B cell (primary cell): Measurements from ENCODE around the gene CCDC50. TPM values are rescaled to one million over a fixed set of nuclear protein-coding genes. Genes with fewer than 3 reads are reported as not detected.
A peak's percentile ranks its signal among the peaks of the same experiment; 100 is the strongest.

Experiments
- ATAC-seq: fragments of 200-7000 bp; cut with Tn5 transposase; one replicate; pipeline ENCODE4 v1.10.0; 2021; ENCODE audit warnings: low read depth, mild to moderate bottlenecking, moderate number of reproducible peaks, moderate library complexity
- CTCF ChIA-PET: fragments of 350-600 bp; sonication (Branson Sonifier 250); formaldehyde crosslinking; loops from one replicate; lab custom pipeline; 2021; ENCODE audit warnings: antibody characterized with exemption, inconsistent platforms; lab: Charles Lee
- POLR2A ChIA-PET: fragments of 350-600 bp; sonication (Branson Sonifier 250); formaldehyde crosslinking; loops from one replicate; lab custom pipeline; 2021; ENCODE audit warnings: antibody characterized with exemption; lab: Charles Lee
- DNase-seq: peaks from one replicate; pipeline ENCODE4 v3.0.0; 2013
- H2AFZ ChIP-seq: 2 replicates; pipeline ENCODE4 v1.6.1; 2012; ENCODE audit warnings: mild to moderate bottlenecking, low read depth, low read length; ENCODE audit not compliant: insufficient read depth, poor library complexity, severe bottlenecking
- H3K27ac ChIP-seq, 2 donors: 1 replicate in 1 of 2; 2 replicates in 1 of 2; pipeline ENCODE4 v1.5.1; 2012 to 2013; ENCODE audit warnings: low read length in 2 of 2, mild to moderate bottlenecking in 2 of 2, moderate library complexity in 1 of 2
- H3K27me3 ChIP-seq, 4 experiments: fragments of 200-600 bp in 1 of 4; sonication (generic) in 1 of 4; replicated peaks in 1 of 4; 1 replicate in 2 of 4; 2 replicates in 2 of 4; pipeline versions ENCODE4 v1.6.1 to v1.7.0; 2013 to 2016; ENCODE audit warnings: low read length in 3 of 4, mild to moderate bottlenecking in 2 of 4, mixed read lengths in 1 of 4, moderate library complexity in 1 of 4; ENCODE audit not compliant: insufficient read depth in 4 of 4, control insufficient read depth in 3 of 4; ENCODE audit errors: control extremely low read depth in 1 of 4
- H3K36me3 ChIP-seq, 2 experiments: replicated peaks in 1 of 2; 1 replicate in 1 of 2; 2 replicates in 1 of 2; pipeline versions ENCODE4 v1.6.1 to v1.7.1; 2013; ENCODE audit warnings: low read length in 1 of 2; ENCODE audit not compliant: insufficient read depth in 2 of 2, control insufficient read depth in 1 of 2; ENCODE audit errors: control extremely low read depth in 1 of 2, extremely low read depth in 1 of 2
- H3K4me1 ChIP-seq, 2 donors: fragments of 200-600 bp in 1 of 2; sonication (generic) in 1 of 2; 1 replicate in 1 of 2; 2 replicates in 1 of 2; pipeline versions ENCODE4 v1.5.1 to v1.6.1; 2013 to 2017; ENCODE audit warnings: low read length in 2 of 2; ENCODE audit not compliant: control insufficient read depth in 2 of 2, insufficient read depth in 2 of 2
- H3K4me2 ChIP-seq: replicated peaks from 2 replicates; pipeline ENCODE3; 2012; ENCODE audit warnings: mild to moderate bottlenecking, low read depth, low read length; ENCODE audit not compliant: poor library complexity, severe bottlenecking
- H3K4me3 ChIP-seq, 5 experiments: fragments of 200-600 bp in 1 of 5; sonication (generic) in 1 of 5; 1 replicate in 3 of 5; 2 replicates in 2 of 5; pipeline versions ENCODE4 v1.5.1 to v1.7.0; 2011 to 2016; ENCODE audit warnings: low read length in 4 of 5, mild to moderate bottlenecking in 4 of 5, low read depth in 2 of 5, control low read depth in 1 of 5, moderate library complexity in 1 of 5; ENCODE audit not compliant: insufficient read depth in 1 of 5; ENCODE audit errors: control extremely low read depth in 1 of 5, extremely low read depth in 1 of 5
- H3K79me2 ChIP-seq: fragments of 200-600 bp; sonication (generic); one replicate; pipeline ENCODE4 v1.6.0; 2016; ENCODE audit warnings: low read length; ENCODE audit not compliant: control insufficient read depth, insufficient read depth
- H3K9ac ChIP-seq: fragments of 200-600 bp; sonication (generic); 2 replicates; pipeline ENCODE4 v1.6.1; 2017; ENCODE audit warnings: mild to moderate bottlenecking, low read length, moderate library complexity
- H3K9me3 ChIP-seq, 3 donors: one replicate each; pipeline versions ENCODE4 v1.6.1 to v1.7.1; 2013; ENCODE audit warnings: low read length in 2 of 3; ENCODE audit not compliant: control insufficient read depth in 2 of 3, insufficient read depth in 1 of 3; ENCODE audit errors: control extremely low read depth in 1 of 3
- H4K20me1 ChIP-seq: 2 replicates; pipeline ENCODE4 v1.6.0; 2012; ENCODE audit warnings: mild to moderate bottlenecking, low read length; ENCODE audit not compliant: insufficient read depth, control insufficient read depth, poor library complexity, severe bottlenecking
- H3K27ac Mint-ChIP-seq: one replicate; pipeline ENCODE4 v1.8.0; 2021; ENCODE audit warnings: mixed read lengths
- H3K27me3 Mint-ChIP-seq: one replicate; pipeline ENCODE4 v1.8.0; 2021; ENCODE audit warnings: mixed read lengths
- H3K4me1 Mint-ChIP-seq: one replicate; pipeline ENCODE4 v1.8.0; 2021; ENCODE audit warnings: mixed read lengths
- H3K4me3 Mint-ChIP-seq: one replicate; pipeline ENCODE4 v1.8.0; 2021; ENCODE audit warnings: mixed read lengths
- H3K9me3 Mint-ChIP-seq: one replicate; pipeline ENCODE4 v1.8.0; 2022; ENCODE audit warnings: mixed read lengths; ENCODE audit not compliant: insufficient read depth
- CTCF ChIP-seq: fragments of 200-600 bp; IDR thresholded peaks from one replicate; pipeline ENCODE4 v1.8.0; 2022; ENCODE audit warnings: antibody characterized with exemption, mild to moderate bottlenecking
- EZH2 ChIP-seq: IDR thresholded peaks from 2 replicates; pipeline ENCODE4 v1.6.1; 2012; ENCODE audit warnings: borderline replicate concordance, low read depth, mild to moderate bottlenecking, moderate library complexity, low read length; ENCODE audit not compliant: insufficient read depth, poor library complexity, severe bottlenecking
- WGBS: methylation state at CpG from one replicate; pipeline ENCODE4 v1.1.5; 2013; ENCODE audit warnings: missing lambda C conversion rate; ENCODE audit not compliant: insufficient coverage; 5-methylcytosine and 5-hydroxymethylcytosine counted together
- intact Hi-C: fragments of 100-400 bp; cut with micrococcal nuclease; formaldehyde crosslinking; loops from one replicate; pipeline ENCODE4 v1.10.0; 2022
- polyA plus RNA-seq: library from polyadenylated mRNA; depleted of rRNA; stranded (reverse); fragments of >200 nt; gene quantifications from 2 replicates; pipeline ENCODE4 v1.2.3, GENCODE V29; 2012
- total RNA-seq, 2 donors: library from RNA; stranded (reverse); fragments of 120-200 nt in 1 of 2; gene quantifications; 1 replicate in 1 of 2; 2 replicates in 1 of 2; pipeline versions ENCODE4 v1.2.3 to v1.2.4, GENCODE V29; 2013 to 2022

The CCDC50 gene
- total and polyA plus RNA-seq, 2 donors (not counting 1 experiment from before 2014, with no cell fraction given): 48.7 to 121 TPM

GRCh38 chr3:191342006-191342405, 12.8 kb downstream of the CCDC50 start:
- H3K4me3 Mint-ChIP-seq: no peak overlapping the region

More at GRCh38 chr3:191342006-191342405, 12.8 kb downstream of the CCDC50 start:
- Mint-ChIP-seq H3K4me1 (peaks cover 89% of the 10 kb centered on the region), H3K27ac (no peak overlapping the region), H3K27me3 (no peaks in the 10 kb centered on the region), H3K9me3 (no peaks in the 10 kb centered on the region)
- Histone ChIP-seq H3K79me2 (peaks cover 100% of the 10 kb centered on the region), H2AFZ (no peak overlapping the region), H3K27me3 (no peaks in the 10 kb centered on the region), H3K4me2 (no peak overlapping the region), H4K20me1 (peaks cover 35% of the 10 kb centered on the region), H3K9me3 (no peaks in the 10 kb centered on the region), H3K27ac (peak overlapping the region in 1 of 2 donors; percentile 41), H3K36me3 (peaks cover 2 to 3% of the 10 kb centered on the region in 2 experiments), H3K4me1 (peaks cover 31 to 67% of the 10 kb centered on the region in 2 donors), H3K4me3 (no peak overlapping the region), H3K9ac (no peak overlapping the region)
- intact Hi-C loops: loop anchor here (2.0 kb wide), 1 partner anchor 15 kb away; no protein-coding TSS in a partner anchor
- TF ChIP-seq EZH2: no peak
- TF ChIP-seq CTCF: no peak
- DNase-seq (no peak), ATAC-seq (no peak)
- ChIA-PET POLR2A (no interaction called here), CTCF (interaction anchor here (0.6 to 2.4 kb wide), 4 partner anchors 9 to 16 kb away, joined by 3 to 7 read pairs (median 3); partner anchors contain the start of genes CCDC50 and UTS2B)
- WGBS: no CpG with 5 or more reads among the region's 2 CpGs
